ENCODE measurements around the gene SETMAR. TPM values are rescaled to one million over a fixed set of nuclear protein-coding genes. Genes with fewer than 3 reads are reported as not detected.
"Not testable (repeated sequence)": the region's sequence is repeated elsewhere in the genome, so short reads cannot be mapped to it uniquely, and the experiment has no call there.

The SETMAR gene
- total and polyA plus RNA-seq, 2 of the 4 experiments (the other 2 are of a cell fraction) = 12.7 to 18.1 TPM

GRCh38 chr3:4305210-4305609 lies 2.0 kb downstream of the SETMAR start:
- H2BK5ac ChIP-seq (ENCODE audit: low read depth, low read length, poor library complexity, severe bottlenecking); H3K9me1 ChIP-seq (ENCODE audit: insufficient read depth, low read length); H3K27me3 ChIP-seq (ENCODE audit: control insufficient read depth, insufficient read depth, low read length); H3K9ac ChIP-seq (ENCODE audit: low read depth, low read length); H2BK15ac ChIP-seq (ENCODE audit: low read depth, low read length); H3K14ac ChIP-seq (replicated peaks; ENCODE audit: low read depth, low read length); H3K27ac ChIP-seq (ENCODE audit: insufficient read depth, low read length); H4K91ac ChIP-seq (ENCODE audit: insufficient read depth, low read depth, low read length); H4K5ac ChIP-seq (ENCODE audit: low read depth, low read length); H2BK120ac ChIP-seq (ENCODE audit: low read depth, low read length); H4K20me1 ChIP-seq (ENCODE audit: insufficient read depth, low read length); H3K4me3 ChIP-seq (ENCODE audit: insufficient read depth, low read depth, low read length); BruUV-seq (replicated peaks); ATAC-seq (ENCODE audit: low read depth); CTCF ChIA-PET; H3K4me2 ChIP-seq (ENCODE audit: low read depth, low read length); H3K56ac ChIP-seq (ENCODE audit: extremely low read depth, insufficient read depth, low read length); H3K4me1 ChIP-seq (ENCODE audit: control insufficient read depth, insufficient read depth, low read length); DNase-seq; H3K18ac ChIP-seq (ENCODE audit: low read depth, low read length); H3K23ac ChIP-seq (ENCODE audit: low read depth, low read length); H3K4ac ChIP-seq (ENCODE audit: low read depth, low read length); H2AK5ac ChIP-seq (ENCODE audit: low read depth, low read length); H3K9me3 ChIP-seq (ENCODE audit: control insufficient read depth, insufficient read depth, low read length); H4K8ac ChIP-seq (ENCODE audit: low read depth in 2 of 2, low read length in 2 of 2); dilution Hi-C loops (cut with HindIII; ENCODE audit: low sequenced_read_pairs, unreplicated experiment); POLR2A ChIA-PET (ENCODE audit: unreplicated experiment); H3K36me3 ChIP-seq (ENCODE audit: control insufficient read depth, insufficient read depth, low read length); H2AK9ac ChIP-seq (replicated peaks; ENCODE audit: low read depth, low read length, poor library complexity); H2BK20ac ChIP-seq (ENCODE audit: low read depth, low read length); H2AFZ ChIP-seq (replicated peaks; ENCODE audit: low read length, poor library complexity): not testable (repeated sequence)
- in situ Hi-C loops (cut with MboI; ENCODE audit: low sequenced_read_pairs) = loop anchor here (25.0 kb wide), 1 partner anchor 757 kb away; no protein-coding TSS in a partner anchor
- H3K79me1 ChIP-seq (ENCODE audit: low read depth in 1 of 2, low read length in 2 of 2) = peaks cover 15 to 17% of the 10 kb centered on the region in 2 experiments; a peak in 3 of 4 replicates
- WGBS, 2 experiments (ENCODE audit: extremely low coverage in 2 of 2, insufficient read length in 1 of 2) = no CpG with 5 or more reads among the region's 7 CpGs
- intact Hi-C loops (cut with micrococcal nuclease) = loop anchor here (5.0 kb wide), 1 partner anchor 187 kb away; the partner anchor contains the start of gene ITPR1

Data from IMR-90 (cell line).